GM10266 (cell line): ENCODE measurements around the gene KRTAP20-1.

ENCODE experiments used
- DNase-seq: peaks from one replicate; pipeline ENCODE4 v3.0.0; 2012; ENCODE audit errors: extremely low spot score
- TF ChIP-seq, protein P1 (sequence below): IDR thresholded peaks from 2 replicates; pipeline ENCODE4 v1.5.1; 2012; ENCODE audit warnings: mild to moderate bottlenecking, low read depth; ENCODE audit not compliant: control insufficient read depth, insufficient read depth; ENCODE audit errors: missing control alignments

KRTAP20-1 gene

DNA sequence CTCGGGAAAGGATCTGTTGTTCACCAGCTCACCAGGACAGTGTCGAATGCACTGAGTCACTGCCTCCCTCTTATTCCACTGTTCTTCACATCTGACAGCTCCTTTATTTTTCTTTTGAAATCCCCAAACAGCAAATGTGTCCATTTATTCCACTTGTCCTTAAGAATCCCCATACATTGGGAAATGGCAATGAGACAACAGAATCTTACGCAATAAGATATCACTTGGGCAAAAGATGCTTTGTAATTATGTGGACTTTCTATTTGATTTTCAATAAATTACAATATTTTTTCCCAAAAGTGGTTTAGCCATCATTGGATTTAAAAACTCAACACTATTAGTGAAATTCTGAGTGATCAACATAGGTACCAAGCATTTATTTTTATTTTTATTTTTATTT is 22.5 kb downstream of the KRTAP20-1 start:
- TF ChIP-seq, protein P1, sequence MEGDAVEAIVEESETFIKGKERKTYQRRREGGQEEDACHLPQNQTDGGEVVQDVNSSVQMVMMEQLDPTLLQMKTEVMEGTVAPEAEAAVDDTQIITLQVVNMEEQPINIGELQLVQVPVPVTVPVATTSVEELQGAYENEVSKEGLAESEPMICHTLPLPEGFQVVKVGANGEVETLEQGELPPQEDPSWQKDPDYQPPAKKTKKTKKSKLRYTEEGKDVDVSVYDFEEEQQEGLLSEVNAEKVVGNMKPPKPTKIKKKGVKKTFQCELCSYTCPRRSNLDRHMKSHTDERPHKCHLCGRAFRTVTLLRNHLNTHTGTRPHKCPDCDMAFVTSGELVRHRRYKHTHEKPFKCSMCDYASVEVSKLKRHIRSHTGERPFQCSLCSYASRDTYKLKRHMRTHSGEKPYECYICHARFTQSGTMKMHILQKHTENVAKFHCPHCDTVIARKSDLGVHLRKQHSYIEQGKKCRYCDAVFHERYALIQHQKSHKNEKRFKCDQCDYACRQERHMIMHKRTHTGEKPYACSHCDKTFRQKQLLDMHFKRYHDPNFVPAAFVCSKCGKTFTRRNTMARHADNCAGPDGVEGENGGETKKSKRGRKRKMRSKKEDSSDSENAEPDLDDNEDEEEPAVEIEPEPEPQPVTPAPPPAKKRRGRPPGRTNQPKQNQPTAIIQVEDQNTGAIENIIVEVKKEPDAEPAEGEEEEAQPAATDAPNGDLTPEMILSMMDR = no peak
- DNase-seq = no peak

DNA sequence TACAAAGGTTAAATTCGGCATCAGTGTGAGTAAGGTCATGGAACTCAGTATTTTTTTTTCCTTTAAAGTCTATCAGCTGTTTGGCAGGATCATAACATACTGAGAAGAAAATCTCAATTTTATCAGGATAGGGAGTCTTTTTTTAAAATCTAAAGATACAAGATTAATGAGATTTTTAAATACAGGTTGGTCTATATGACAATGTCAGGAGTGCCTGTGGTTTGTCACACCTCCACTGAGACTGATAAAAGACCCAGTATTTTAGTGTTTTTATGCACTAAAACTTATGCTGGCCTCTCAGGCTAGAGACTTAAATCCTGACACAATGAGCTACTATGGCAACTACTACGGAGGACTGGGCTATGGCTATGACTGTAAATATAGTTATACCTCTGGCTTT is 26.3 kb downstream of the KRTAP20-1 start, which contains the start of gene KRTAP20-3:
KRTAP20-3 (plus strand) TSS at position 301 of the 400 bp plus-strand sequence.
- TF ChIP-seq, protein P1 = no peak
- DNase-seq = no peak

DNA sequence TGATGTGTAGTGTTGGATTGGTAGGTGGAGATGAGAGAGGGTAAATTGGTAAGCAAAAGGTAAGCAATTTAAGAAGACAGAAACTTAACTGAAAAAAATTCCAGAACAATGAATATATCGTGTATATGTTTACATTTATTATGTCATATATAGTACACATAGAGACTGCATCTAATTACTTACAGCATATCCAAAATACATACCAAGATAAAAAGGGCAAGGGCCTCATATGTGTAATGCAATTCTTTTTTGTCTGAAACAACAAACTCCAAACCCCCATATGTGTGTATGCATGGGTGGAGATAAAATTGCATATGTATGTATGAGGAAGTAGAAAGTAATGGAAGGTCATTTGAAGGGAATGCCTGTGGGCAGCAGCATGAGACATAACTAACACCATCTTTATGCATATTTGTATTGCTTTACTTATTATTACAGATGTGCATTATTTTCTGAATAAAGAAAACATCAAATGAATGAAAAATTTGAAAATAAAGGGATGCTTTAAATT is 30.7 kb downstream of the KRTAP20-1 start:
- DNase-seq = no peak
- TF ChIP-seq, protein P1 = no peak

DNA sequence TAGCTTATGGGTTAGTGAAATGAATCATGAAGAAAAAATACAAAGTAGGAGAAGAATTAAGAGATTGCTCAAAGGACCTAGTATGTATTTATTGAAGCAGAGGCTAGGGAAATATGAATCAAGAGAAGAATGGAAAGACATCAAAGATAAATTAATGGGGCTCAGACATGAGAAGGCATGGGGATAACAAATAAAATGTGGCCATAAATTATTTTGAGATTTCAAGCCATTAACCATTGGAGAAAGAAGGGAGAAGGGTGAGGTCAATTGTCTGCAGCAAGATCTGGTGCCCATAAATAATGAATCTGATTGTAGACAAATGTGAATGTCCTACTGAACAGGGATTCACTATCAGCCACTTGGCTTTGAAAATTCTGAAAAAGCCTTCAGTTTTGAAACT is 36.7 kb downstream of the KRTAP20-1 start:
- DNase-seq = no peak
- TF ChIP-seq, protein P1 = no peak
